ENCODE measurements around the gene RNF145.

- TF ChIP-seq EZH2 (IDR thresholded peaks at IDR 0.05) (no peak), FOXP2 (optimal IDR thresholded peaks at IDR 0.05; ENCODE audit: control extremely low read depth, extremely low read length, insufficient read depth) (no peak), POLR2AphosphoS5 (IDR thresholded peaks at IDR 0.05; ENCODE audit: borderline replicate concordance, low read depth, low read length) (no peak; the same call in 1 of the 2 replicates)
These were observed 7.2 kb downstream of the RNF145 start for GRCh38 chr5:159202151-159202550.

Data from SK-N-MC (cell line).